GM19035 (cell line): ENCODE results near the gene L2HGDH.

ENCODE experiments used
- ATAC-seq: cut with Tn5 transposase; IDR thresholded peaks from one replicate; pipeline ENCODE4 v1.9.1; 2021; ENCODE audit not compliant: unreplicated experiment

L2HGDH gene

DNA sequence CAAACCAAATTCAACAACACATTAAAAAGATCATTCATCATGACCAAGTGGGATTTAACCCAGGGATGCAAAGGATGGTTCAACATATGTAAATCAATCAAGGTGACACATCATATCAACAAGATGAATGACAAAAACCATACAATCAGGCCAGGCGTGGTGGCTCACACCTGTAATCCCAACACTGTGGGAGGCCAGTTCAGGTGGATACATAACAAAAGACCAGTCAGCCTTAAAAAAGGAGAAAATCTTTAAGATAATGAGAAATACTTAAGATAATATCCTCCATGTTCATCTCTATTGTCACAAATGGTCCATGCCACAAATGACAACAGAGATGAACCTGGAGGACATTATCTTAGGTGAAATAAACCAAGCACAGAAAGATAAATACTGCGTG is 12.4 kb downstream of the L2HGDH start:
- ATAC-seq = no peak

DNA sequence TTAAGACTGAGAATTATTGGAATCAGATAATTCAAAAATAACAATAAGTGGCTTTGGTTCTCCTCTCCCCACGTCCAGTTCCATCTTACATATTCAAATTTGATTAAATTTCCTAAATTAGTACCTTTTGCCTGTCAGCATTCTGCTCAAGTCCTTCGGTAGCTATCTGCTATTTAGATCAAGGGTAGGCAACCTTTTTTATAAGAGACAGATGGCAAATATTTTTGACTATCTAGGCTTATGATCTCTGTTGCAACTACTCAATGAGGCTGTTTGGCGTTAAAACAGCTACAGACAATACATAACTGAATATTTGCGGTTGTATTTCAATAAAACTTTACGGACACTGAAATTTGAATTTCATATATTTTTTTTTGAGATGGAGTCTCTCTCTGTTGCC is 21.7 kb downstream of the L2HGDH start:
- no peak for ATAC-seq

DNA sequence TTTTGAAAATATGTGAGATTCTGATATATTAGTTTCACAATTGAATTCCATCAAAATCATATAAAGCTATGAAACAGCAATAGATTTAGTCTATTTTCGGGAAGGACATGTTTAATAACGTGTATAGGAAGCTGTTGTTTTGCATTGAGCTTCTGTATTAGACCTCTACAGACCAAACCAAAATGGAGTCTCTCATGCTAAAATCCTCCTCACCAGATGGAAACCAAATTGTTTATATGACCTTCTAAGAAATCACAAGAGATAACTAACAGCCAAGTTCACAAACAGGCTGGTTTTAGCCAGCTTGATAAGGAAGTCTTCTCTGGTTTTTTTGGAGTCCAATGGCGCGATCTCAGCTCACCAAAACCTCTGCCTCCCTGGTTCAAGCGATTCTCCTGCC is 23.9 kb downstream of the L2HGDH start:
- ATAC-seq = no peak

DNA sequence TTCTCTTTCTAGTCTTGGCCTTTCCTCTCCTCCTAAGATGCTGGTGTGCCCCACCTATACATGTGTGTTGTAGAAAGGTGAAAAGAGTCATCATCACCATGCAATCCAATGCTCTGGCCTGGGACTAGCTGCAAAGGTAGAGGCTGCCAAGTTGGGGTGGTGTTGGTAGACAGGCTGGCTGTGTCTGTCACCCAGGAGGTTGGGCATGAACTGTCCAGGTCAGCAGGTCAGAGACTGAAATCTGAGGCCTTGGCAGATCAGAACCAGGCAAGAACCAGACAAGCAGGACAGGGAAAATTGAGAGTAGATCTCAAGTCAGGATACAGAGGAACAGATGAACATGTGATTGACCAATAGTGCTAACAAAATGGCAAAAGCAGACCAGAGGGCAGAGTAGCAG is 26.2 kb downstream of the L2HGDH start:
- ATAC-seq = no peak

DNA sequence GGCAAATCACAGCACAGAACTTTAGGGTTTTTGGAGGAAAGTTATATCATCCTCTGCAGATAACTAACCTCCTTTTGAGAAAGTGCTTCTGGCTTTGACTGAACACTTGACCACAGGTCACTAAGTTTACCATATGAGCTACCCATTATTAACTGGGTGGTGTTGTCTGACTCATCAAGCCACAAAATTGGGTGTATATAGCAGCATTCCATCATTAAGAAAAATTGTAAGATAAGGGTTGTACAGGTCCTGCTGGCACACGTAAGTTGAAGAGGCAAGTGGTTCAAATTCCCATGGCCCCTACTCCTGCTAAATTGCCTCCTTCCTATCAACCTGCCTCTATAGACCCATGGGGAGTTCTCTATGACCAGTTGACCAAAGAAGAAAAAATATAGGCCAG is 39.5 kb downstream of the L2HGDH start:
- no peak for ATAC-seq

DNA sequence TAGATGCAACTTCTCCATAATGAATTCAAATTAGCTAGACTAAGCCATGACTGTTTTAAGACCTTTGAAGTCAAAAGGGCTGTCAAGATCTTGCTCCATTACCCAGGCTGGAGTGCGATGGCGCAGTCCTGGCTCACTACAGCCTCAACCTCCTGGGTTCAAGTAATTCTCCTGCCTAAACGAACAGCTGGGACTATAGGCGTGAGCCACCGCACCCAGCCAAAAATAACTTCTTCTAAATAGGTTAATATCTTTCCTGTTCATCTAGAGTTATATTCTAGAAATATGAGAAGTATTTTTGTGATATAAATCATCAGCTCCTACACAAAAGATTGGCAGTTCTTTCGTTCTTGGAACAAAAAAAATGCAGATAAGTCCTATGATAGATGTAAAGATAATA is 41.1 kb downstream of the L2HGDH start:
- ATAC-seq = no peak

DNA sequence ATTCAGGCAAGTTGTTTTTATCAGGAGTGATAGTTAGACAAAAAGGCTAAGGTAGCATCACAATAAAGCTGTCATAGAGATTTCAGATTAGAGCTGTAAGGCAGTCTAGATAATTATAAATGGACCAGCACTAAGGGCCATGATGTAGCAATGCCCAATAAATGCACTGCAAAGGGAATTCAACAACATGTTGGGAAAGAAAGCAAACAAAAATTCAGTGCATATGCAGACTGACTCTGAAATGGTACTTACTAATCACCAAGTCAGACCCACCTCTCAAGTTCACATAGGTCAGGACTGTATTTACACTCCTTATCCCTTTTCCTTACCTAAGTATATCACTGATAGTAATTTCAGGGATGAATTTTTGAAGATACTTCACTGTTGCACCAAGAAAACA is 47.0 kb downstream of the L2HGDH start:
- ATAC-seq = no peak

DNA sequence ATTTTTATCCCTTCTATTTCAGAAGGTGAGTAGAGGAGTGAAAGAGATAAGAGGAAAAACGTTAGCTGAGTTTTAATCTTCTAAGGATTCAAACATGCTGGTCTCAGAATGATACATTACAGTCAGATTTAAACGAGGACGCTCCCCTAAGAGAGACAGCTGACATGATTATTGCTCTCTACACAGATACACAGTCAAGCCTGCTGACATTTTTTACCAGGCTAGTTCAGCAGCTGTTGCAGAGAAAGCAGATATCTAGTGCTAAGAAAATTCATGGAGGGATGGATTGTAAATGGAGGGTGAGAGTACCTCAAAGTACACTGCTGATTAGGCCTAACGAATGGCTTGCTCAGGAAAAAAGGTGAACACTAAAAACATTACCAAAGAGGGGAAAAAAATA is 48.7 kb downstream of the L2HGDH start:
- ATAC-seq = no peak

DNA sequence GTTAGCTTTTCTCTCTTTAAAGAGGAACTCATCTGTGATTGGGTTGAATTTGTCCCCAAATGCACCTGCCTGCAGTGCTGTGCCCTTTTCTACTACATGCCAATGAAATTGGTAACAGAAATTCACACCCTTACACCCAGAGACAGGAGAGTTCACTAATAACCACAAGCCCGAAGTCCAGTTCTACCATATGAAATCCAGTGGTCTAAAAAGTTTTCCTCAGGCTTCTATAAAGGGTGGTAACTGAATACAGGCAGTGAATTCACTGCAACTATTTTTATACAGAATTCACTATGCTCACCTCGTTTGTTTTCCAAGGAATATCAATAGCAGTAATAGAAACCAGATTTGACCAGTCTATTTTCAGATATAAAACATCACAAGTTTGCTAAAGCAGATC is 49.2 kb downstream of the L2HGDH start:
- ATAC-seq = no peak

DNA sequence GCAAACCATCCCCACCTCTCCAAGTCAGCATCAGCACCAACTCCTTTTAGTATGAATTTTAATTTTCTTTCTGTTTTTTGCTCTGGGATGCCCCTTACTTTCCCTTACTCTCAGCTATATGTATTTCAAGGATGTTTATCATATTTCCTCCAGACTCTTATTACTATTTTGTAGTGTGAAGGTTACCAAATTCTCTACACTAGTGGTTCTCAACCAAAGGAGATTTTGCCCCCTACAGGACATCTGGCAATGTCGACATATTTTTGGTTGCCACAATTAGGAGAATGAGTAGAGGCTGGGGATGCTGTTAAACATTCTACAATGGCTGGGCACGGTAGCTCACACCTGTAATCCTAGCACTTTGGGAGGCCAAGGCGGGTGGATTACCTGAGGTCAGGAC is 51.5 kb downstream of the L2HGDH start:
- no peak for ATAC-seq

DNA sequence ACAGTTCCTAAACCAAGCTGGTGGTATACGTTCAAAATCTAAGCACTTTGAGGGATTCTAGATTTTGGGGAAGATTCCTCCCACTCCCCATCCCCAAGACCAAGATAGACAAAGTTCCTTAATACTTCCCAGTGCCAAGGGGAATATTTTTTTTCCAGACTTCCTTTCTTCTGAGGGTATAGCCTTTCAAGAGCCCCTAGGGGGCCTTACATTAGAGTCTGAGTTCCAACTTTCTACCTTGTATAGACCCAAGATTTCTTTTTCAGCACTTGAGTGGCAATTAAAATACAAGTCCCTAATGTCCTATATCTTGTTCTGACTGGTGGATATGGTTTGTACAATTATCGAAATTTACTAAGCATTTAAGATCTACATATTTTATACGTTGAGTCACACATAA is 52.0 kb downstream of the L2HGDH start:
- ATAC-seq = no peak

DNA sequence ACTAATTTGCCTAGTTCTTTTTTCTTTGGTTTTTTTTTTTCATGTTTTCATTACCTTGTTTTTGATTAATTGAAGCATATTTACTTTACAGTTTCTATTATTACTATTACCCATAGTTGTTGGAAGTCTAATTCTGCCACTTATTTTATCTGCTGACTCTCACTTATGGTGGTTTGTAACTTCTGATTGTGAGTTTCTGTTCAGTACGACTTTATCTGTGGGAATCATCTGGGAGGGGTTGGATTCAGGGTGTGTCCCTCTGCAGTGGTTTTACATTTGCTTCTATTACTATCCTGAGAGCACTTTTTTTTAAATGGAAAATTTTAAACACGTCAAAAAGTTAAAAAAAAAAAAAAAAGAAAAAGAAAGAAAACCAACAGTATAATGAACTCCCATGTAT is 54.3 kb downstream of the L2HGDH start:
- ATAC-seq = no peak

DNA sequence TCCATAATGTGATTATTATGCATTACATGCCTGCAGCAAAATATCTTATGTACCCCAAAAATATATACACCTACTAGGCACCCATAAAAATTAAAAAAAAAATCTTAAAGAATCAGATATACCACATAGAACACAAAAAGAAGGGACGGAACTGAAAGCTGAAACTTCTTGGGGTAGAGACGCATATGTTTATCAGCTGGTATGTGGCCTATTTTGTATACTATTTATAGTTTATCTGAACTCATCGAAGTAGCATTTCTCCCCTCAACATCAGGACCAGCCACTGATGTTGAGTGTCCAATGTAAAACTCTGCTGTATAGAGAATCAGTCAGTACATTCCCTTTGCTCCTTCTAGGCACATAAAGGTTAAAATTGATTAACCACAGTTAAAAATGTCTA is 57.8 kb downstream of the L2HGDH start:
- no peak for ATAC-seq

DNA sequence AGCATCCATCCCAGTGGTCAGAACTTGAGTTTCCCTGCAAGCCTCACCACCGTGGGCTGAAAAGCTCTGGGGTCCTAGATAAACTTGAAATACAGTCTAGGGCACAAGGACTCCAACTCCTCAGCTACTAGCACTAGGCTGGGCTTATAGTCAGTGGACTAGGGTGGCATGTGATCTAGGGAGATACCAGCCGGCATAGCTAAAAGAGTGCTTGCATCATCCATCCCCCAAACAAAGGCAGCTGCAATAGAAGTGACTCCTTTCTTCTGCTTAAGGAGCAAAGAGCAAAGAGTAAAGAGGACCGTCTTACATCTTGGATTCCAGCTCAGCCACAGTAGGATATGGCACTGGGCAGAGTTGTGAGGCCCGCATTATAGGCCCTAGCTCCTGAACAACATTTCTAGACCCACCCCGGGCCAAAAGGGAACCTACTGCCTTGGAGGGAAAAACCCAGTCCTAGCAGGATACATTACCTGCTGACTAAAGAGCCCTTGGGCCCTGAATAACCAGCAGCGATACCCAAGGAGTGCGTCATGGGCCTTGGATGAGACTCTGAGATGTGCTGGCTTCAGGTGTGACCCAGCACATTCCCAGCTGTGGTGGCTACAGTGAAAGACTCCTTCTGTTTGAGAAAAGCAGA is 62.8 kb downstream of the L2HGDH start:
- ATAC-seq = no peak

DNA sequence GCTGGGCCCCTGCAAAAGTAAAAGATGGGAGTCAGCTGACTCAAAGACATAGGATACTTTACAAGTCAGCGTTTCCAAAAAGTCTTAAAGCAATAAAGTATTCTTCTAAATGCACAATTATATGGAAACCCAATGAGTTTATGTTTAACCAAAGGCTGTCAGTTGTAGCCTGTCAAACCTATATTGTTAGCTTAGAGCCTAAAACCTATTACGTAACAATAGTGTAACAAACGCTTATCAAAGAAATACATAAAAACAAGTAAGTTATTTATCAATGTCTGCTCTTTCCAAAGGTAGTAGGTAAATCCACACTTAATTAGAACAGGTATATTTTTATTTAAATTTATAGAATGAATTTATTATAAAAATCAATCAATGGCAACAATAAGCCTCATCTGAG is 64.8 kb downstream of the L2HGDH start:
- no peak for ATAC-seq

DNA sequence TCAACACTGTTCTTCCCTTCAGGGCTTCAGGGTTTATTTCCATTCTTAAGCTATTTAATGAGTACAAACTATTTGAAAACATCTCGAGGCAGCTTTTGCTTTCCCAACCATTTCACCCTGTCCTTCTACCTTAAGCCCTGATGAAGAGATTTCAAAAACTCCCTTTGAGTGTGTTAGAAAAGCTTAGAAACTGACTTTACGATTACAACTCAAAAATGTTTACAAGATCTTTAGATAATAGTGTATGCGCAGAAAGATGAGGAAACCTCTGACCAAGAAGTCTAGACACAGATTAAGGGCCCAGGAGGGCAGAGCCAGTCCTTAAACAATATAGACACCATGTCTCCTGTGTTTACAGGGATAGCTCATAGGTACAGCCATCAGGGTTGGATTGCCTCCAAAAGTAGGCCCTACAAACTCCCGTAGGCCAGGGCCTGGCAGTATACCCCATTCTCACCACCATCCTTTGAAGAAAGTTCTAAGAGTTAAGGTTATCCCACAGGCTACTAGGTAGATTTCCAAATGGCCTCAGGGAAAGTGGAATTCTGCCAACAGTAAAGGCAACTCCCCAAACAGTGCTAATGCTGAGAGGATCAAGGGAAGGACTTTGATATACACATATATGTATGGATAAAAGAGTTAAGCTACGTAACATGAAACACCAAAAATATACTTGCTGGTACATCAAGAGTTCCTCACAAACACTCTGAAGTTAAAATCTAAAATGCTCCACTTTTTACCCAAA is 69.3 kb downstream of the L2HGDH start:
- no peak for ATAC-seq

DNA sequence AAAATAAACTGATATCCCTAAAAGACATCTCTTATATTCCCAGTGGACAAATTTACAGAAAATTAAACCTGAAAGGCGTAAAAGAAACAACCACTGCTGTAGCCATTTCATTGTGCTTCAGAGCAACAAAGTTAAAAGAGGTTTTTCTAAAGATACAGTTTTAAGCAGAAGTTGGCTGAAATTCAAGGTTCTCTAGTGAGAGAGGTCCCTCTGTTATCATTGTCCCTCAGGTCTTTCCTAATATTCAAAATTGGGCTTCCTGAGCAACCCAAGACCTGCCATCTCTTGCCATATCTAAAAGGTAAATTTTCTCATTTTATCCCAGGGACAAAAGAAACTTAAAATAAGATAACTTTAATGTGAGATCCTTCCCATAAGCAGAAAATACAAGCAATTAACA is 69.9 kb downstream of the L2HGDH start:
- no peak for ATAC-seq

DNA sequence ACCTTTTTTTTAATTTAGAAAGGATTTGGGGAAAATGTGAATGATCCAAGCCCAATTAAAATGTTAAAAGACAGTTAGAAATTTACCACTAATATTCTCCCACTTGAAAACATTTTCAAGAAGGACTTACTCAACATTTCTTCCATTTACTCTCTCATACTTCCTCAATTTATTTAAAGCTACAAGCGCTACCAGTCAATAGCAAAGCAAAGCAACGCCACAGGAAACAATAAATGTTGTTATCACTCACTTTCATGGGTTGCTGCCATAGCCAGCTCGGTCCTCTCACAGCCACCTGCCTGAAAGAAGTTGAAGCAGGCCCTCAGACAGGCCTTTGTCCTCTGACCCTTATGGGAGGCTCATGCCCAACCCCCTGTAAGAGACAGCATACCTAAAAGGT is 74.6 kb downstream of the L2HGDH start:
- ATAC-seq = no peak

DNA sequence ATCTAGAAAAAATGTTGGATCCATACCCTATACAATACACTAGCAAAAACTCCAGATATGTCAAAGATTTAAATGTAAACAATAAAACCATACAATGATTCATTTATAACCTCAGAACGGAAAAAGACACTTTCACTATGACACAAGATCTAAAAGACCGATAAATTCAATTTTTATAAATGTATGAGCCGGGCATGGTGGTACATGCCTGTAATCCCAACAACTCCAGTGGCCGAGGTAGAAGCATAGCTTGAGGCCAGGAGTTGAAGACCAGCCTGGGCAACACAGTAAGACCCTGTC is 78.1 kb downstream of the L2HGDH start:
- ATAC-seq = no peak

DNA sequence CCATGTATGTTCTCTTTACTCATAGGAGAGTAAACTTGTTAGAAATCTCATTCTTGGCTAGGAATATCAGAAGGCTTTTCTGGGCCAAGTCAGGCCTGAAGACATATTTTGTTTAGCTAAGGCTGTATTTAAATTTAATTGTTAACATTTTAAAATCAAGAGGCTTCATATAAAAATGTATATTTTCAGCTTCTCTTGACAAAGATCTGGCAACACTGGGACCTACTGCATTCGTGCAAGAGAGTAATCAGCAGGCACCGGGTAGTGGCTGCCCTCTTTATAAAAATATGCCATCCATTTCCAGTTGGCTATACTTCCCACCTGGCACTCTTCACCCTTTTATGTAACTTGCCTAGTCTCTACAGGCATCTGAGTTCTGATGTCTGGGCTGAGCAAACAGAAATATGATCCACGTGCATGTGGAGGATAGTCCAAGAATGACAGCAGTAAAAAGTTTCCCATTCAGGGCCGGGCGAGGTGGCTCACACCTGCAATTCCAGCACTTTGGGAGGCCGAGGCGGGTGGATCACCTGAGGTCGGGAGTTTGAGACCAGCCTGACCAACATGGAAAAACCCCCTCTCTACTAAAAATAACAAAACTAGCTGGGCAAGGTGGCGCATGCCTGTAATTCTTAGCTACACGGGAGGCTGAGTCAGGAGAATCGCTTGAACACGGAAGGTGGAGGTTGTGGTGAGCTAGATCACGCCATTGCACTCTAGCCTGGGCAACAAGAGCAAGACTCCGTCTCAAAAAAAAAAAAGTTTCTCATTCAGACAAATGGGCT is 78.7 kb downstream of the L2HGDH start:
- ATAC-seq = no peak

DNA sequence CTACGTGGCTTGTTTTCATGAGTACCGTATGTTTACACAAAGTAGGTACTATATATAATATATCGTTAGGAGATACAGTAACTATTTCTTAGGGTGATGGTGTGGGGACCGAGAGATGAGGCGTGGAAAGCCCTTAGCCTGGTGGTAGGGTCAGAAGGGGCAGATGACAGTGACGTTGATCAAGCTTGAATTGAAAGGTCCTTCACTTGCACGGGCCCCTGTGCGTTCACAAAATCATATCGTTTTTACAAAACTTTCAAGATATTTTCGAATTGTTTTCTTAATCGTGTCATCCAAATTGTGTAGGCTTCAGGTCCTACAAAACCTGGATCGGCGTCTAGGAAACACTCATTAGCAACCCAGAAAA is 79.8 kb downstream of the L2HGDH start:
- ATAC-seq = no peak

DNA sequence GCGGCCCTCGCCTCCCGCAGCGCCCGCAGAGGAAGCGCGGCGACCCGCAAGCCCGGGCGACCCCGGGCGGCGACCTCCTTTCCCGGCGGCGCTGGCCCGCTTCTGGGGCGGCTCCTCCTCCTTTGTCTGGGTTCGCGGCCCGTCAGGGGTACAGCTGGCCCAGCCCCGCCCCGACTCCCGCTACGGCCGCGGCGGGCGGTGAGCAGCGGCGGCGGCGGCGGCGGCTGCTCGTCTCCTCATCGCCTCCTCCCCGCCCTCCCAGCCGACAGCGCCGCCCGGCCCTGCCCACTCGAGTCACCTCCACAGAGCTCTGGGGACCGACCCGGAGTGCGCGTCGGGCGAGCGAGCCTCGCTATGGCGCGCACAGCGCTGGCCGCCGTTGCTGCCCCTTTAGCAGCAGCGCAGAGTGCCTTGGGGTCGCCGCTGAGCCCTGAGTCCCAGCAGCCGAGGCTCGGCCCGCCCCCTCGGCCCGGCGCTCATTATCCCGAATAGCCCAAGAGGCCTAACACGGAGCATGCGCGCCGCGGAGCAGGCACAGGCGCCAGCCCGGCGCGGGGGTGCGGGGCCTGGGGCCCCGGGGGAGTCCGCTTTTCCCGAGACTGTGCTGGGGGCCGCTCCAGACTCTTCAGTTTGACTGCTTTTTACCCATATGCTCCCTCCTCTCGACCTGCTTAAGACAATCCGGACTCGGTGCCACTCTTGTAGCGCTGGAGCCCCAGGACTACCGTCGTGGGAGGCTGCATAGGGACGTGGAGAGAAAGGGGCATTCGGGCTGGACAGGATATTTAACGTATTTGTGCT is 80.4 kb downstream of the L2HGDH start, which contains the start of gene SOS2:
SOS2 (minus strand) TSS at position 104 of the 801 bp plus-strand sequence. CDS start 295 bp downstream, outside the sequence.
- ATAC-seq = peak; percentile 78
